BE2C (cell line): Measurements from ENCODE around the gene GPLD1.
"Not testable (repeated sequence)": the region's sequence is repeated elsewhere in the genome, so short reads cannot be mapped to it uniquely, and the experiment has no call there.

Source experiments
- DNase-seq: peaks from one replicate; pipeline ENCODE4 v3.0.0-alpha.2; 2020
- H3K27me3 ChIP-seq: fragments of 250-450 bp; sonication (Bioruptor Pico); 2 replicates; pipeline ENCODE4 v1.5.1; 2020; ENCODE audit warnings: mild to moderate bottlenecking
- H3K36me3 ChIP-seq: fragments of 250-450 bp; sonication (Bioruptor Pico); 2 replicates; pipeline ENCODE4 v1.5.1; 2020; ENCODE audit warnings: mild to moderate bottlenecking
- H3K4me1 ChIP-seq: fragments of 250-450 bp; sonication (Bioruptor Pico); 2 replicates; pipeline ENCODE4 v1.5.1; 2020
- H3K4me3 ChIP-seq: 2 replicates; pipeline ENCODE4 v1.5.1; 2011; ENCODE audit warnings: low read depth, low read length
- H3K9me3 ChIP-seq: fragments of 250-450 bp; sonication (Bioruptor Pico); 2 replicates; pipeline ENCODE4 v1.5.1; 2020
- TF ChIP-seq, protein P1 (sequence below): IDR thresholded peaks from 2 replicates; pipeline ENCODE4 v1.5.1; 2012; ENCODE audit warnings: mild to moderate bottlenecking, low read depth, low read length

The GPLD1 gene

DNA sequence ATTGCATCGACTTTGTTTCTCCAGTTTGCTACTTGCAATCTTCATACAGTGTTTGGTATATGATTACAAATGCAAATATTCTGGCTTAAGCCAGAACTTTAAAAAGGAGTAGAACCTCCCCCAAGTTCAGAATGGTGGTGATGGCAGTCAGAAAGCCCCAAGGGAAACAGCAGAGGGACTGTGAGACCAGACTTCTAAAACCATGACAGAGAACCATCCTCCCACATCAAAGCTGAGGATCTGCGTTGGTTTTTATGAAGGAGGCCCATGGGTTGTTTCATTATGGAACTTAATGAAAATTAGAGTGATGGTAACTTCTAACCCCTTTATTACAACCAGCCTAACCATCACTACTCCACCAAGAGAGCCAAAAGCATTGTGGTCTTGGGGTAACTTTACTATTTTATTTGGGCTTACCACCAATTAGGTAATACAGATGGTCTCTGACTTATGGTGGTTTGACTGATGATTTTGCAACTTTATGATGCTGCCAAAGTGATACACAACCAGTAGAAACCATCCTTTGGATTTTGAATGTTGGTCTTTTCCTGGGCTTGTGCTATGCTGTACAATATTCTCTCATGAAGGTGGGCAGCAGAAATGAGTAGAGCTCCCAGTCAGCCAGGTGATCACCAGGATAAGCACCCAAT is 97.5 kb downstream of the GPLD1 start:
- H3K9me3 ChIP-seq: peaks cover 3% of the 10 kb centered on the region
- no peaks in the 10 kb centered on the region for H3K27me3 ChIP-seq
- no peak overlapping the region for H3K4me3 ChIP-seq
- DNase-seq: no peak
- no peaks in the 10 kb centered on the region for H3K36me3 ChIP-seq
- H3K4me1 ChIP-seq: peaks cover 15% of the 10 kb centered on the region
- TF ChIP-seq, protein P1, sequence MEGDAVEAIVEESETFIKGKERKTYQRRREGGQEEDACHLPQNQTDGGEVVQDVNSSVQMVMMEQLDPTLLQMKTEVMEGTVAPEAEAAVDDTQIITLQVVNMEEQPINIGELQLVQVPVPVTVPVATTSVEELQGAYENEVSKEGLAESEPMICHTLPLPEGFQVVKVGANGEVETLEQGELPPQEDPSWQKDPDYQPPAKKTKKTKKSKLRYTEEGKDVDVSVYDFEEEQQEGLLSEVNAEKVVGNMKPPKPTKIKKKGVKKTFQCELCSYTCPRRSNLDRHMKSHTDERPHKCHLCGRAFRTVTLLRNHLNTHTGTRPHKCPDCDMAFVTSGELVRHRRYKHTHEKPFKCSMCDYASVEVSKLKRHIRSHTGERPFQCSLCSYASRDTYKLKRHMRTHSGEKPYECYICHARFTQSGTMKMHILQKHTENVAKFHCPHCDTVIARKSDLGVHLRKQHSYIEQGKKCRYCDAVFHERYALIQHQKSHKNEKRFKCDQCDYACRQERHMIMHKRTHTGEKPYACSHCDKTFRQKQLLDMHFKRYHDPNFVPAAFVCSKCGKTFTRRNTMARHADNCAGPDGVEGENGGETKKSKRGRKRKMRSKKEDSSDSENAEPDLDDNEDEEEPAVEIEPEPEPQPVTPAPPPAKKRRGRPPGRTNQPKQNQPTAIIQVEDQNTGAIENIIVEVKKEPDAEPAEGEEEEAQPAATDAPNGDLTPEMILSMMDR: no peak

DNA sequence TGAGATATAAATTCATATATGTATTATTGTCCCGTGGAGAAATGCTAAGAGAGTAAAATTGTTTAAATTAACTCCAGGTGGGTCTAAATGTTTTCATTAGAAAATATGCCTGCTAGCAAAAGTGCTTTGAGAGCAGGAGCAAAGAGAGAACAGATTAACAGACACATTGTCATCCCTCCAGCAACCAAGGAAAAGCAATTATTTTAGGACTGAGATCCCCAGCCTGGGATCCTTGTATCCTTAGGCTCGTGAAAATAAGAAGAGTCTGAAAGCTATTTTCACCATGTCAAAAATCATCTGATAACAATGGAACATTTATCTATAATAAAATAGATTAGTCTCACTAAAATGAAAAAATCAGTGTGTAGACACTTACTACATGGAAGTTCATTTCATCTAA is 98.2 kb downstream of the GPLD1 start:
- DNase-seq: no peak
- H3K9me3 ChIP-seq: no peaks in the 10 kb centered on the region; the same call in 1 of the 2 replicates
- H3K4me3 ChIP-seq: no peak overlapping the region
- TF ChIP-seq, protein P1: no peak
- peaks cover 15% of the 10 kb centered on the region for H3K4me1 ChIP-seq
- no peaks in the 10 kb centered on the region for H3K36me3 ChIP-seq
- no peaks in the 10 kb centered on the region for H3K27me3 ChIP-seq

DNA sequence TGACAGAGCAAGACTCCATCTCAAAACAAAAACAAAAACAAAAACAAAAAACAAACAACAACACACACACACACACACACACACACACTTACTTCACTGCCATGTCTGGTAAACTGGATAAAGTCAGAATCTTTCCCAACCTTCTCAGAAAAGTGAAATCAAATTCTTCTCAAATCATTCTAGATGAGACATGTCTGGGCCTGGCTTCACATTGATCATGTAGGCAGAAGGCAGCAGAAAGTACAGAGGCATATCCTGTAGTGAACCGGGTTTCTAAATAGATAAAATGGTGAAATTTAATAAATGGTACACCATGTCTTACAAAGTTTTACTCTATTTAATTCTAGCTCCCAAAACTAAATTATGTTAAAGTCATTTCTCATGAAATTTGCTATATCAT is 101.6 kb downstream of the GPLD1 start:
- Histone ChIP-seq H3K4me1 (no peaks in the 10 kb centered on the region), H3K9me3 (no peaks in the 10 kb centered on the region), H3K36me3 (no peaks in the 10 kb centered on the region), H3K27me3 (no peaks in the 10 kb centered on the region), H3K4me3 (no peak overlapping the region)
- TF ChIP-seq, protein P1: no peak
- no peak for DNase-seq

DNA sequence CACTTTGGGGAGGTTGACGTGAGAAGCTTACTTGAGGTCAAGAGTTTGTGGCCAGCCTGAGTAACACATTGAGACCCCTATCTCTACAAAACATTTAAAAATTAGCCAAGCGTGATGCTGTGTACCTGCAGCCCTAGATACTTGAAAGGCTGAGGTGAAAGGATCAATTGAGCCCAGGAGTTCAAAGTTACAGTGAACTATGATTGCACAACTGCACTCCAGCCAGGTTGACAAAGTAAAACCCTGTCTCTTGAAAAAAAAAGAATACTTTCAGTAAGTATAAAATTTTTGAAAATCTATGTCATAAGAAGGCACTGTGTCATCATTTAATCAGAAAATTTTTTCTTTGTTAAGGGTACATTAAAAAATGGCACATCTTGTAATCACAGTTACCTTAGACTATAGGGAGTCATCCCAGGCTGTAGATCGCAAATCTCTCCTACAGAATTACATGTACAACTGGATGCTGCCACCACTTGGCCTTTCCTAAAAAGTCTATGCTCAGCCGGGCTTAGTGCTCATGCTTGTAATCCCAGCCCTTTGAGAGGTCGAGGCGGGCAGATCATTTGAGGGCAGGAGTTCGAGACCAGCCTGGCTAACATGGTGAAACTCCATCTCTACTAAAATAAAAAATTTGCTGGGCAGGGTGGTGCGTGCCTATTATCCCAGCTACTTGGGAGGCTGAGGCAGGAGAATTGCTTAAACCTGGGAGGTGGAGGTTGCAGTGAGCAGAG is 103.7 kb downstream of the GPLD1 start:
- no peak for DNase-seq
- Histone ChIP-seq H3K4me3 (no peak overlapping the region), H3K4me1 (no peaks in the 10 kb centered on the region), H3K9me3 (no peaks in the 10 kb centered on the region), H3K36me3 (no peaks in the 10 kb centered on the region), H3K27me3 (no peaks in the 10 kb centered on the region)
- TF ChIP-seq, protein P1: no peak

DNA sequence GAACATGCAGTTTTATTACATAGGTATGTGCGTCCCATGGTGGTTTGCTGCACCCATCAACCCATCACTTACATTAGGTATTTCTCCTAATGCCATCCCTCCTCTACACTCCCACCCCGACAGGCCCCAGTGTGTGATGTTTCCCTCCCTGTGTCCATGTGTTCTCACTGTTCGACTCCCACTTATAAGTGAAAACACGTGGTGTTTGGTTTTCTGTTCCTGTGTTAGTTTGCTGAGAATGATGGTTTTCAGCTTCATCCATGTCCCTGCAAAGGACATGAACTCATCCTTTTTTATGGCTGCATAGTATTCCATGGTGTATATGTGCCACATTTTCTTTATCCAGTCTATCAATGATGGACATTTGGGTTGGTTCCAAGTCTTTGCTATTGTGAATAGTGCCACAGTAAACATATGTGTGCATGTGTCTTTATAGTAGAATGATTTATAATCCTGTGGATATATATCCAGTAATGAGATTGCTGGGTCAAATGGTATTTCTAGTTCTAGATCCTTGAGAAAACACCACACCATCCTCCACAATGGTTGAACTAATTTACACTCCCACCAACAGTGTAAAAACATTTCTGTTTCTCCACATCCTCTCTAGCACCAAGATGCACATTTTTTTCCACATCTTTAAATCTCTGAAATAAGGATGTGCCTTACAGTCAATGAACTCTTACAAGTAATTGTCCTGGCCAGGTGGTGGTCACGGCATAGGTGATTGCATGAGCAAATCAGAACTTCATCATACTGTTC is 104.8 kb downstream of the GPLD1 start:
- not testable (repeated sequence) for H3K9me3 ChIP-seq, H3K4me3 ChIP-seq, DNase-seq, H3K4me1 ChIP-seq, H3K27me3 ChIP-seq, H3K36me3 ChIP-seq

DNA sequence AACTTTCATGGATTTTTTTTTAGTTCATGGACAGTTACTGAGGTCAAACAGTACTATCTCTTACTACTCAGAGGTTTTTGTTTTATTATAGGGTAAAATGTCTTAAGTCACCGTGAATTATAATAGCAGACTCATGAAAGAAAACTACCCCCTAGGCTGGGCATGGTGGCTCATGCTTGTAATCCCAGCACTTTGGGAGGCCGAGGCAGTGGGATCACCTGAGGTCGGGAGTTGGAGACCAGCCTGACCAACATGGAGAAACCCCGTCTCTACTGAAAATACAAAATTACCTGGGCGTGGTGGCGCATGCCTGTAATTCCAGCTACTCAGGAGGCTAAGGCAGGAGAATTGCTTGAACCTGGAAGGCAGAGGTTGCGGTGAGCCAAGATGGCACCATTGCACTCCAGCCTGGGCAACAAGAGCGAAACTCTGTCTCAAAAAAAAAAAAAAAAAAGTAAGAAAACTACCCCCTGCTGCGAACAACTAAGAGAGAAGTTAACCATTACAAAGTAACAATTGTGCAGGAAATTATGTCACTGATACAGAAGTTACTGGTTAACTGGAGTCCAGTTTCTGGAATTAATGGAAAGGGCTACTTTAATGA is 106.4 kb downstream of the GPLD1 start:
- H3K4me3 ChIP-seq, H3K36me3 ChIP-seq, H3K9me3 ChIP-seq, H3K27me3 ChIP-seq, DNase-seq, H3K4me1 ChIP-seq: not testable (repeated sequence)
